ENCODE data around the gene KIF6.

Gene KIF6

GRCh38 chr6:39602601-39603519 lies 122.3 kb downstream of the KIF6 start:
- DNase-seq: no peak

- DNase-seq: no peak
Observed at GRCh38 chr6:39599973-39600372, 125.2 kb downstream of the KIF6 start.

- no peak for DNase-seq
Observed at GRCh38 chr6:39599341-39599740, 125.9 kb downstream of the KIF6 start.

GRCh38 chr6:39594285-39594684 lies 130.9 kb downstream of the KIF6 start:
- no peak for DNase-seq

- DNase-seq: no peak
Observed at GRCh38 chr6:39593646-39594045, 131.6 kb downstream of the KIF6 start.

- no peak for DNase-seq
Observed at GRCh38 chr6:39590871-39591393, 134.3 kb downstream of the KIF6 start.

DNA sequence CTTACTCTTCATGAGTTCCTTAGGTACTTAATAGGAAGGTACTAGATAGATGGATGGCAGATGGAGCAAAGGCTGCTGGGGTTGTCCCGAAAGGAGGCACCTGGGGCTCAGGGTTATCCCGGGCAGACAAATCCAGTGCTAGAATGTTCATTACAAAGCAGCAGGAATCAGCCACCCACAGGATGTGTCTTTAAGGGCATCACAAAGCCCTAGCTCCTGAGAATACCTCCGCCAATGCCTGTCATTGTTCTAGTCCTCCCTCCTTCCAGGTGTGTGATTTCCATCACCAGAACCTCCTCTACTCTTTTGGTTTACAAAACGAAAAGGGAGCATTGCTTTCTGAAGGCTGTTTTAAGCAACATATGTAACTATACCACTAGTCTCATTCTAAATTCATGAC lies 138.1 kb downstream of the KIF6 start:
- no peak for DNase-seq

- DNase-seq: no peak
Observed at GRCh38 chr6:39585641-39586040, 139.6 kb downstream of the KIF6 start.

- no peak for DNase-seq
Observed at GRCh38 chr6:39577446-39578165, 147.6 kb downstream of the KIF6 start.

- no peak for DNase-seq
Observed at GRCh38 chr6:39576556-39577303, 148.5 kb downstream of the KIF6 start.

GRCh38 chr6:39574991-39575390 lies 150.2 kb downstream of the KIF6 start:
- DNase-seq: no peak

DNA sequence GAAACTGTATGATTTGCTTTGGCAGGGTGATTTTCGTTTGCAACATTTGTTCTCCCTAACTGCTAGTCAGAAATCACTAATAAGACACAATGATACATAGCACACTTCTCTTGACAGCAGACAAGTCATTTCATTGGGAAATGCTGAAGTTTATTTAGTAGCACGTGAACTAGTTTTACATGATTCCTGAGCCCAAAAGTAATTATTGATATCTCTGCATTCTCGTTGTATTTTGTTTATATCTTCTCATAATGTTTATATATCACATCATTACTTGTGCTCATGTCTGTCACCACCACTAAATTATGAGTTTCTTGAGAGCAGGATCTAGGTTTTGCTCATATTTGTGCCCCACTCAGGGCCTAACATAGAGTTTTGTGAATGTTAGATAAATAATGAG lies 151.7 kb downstream of the KIF6 start:
- DNase-seq: no peak

DNA sequence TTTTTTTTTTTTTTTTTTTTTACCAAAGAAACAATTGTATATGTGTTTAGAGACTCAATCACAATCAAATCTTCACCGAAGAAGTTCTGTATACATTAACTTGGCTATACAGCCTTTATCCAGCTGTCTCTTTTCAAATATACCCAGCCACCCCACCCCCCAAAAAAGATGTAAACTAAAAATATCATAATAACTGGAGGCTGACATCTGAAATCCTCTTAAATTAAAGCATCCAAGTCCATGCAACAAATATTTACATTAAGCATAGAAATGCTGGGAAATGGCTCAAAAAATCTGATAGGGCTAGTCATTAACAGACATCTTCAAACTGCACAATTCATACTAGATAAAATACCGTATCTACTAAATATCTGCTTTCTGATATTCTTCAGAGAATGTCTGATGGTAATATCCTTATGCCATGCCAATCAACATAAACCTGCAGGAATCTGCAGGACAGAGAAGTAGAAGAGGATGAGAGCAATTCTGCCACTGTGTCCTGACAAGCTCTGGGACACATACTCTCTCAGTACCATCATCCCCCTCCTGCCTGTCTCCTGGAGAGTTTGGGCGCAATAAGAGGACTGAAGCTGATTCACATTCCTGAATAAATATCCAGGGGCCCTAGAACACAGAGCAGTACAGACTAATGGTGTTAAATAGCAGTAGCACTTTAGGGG lies 152.4 kb downstream of the KIF6 start:
- no peak for DNase-seq

- no peak for DNase-seq
Observed at GRCh38 chr6:39568896-39569295, 156.3 kb downstream of the KIF6 start.

DNA sequence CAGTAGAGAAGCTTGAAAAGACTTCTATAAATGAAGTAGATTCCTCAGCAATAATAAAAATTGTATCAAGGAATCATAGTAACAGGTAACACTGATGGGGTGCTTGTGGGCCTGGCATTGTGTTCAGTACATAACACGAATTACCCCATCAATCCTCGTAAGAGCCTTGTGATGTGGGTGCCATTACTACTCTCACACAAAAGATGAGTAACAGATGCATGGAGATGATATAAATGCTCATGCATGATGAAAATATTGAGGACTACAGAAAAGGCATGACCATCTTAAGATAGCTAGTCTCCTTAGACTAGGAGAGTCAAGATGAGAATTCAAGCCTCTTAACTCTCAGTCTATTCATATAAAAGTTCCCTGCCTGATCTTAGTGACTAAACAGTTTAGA lies 158.1 kb downstream of the KIF6 start:
- no peak for DNase-seq

- no peak for DNase-seq
Observed at GRCh38 chr6:39566456-39566855, 158.8 kb downstream of the KIF6 start.

DNA sequence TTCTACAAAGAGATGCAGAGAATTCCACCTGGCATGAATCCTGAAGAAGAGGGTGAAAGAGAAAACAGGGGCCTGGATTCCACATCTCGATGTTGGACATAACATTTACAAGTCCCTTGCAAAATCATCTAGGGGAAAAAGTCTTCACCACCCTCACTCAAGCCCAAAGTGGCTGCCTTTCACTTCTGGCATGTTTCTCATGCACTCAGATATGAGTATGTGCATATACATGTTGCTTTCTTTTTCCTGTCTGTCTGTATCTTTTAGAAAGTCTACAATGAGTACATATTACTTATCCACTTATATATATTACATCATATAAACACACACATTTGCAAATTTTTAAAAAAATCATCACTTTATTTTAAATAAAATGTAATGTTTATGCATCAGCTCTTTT lies 159.3 kb downstream of the KIF6 start:
- no peak for DNase-seq

DNA sequence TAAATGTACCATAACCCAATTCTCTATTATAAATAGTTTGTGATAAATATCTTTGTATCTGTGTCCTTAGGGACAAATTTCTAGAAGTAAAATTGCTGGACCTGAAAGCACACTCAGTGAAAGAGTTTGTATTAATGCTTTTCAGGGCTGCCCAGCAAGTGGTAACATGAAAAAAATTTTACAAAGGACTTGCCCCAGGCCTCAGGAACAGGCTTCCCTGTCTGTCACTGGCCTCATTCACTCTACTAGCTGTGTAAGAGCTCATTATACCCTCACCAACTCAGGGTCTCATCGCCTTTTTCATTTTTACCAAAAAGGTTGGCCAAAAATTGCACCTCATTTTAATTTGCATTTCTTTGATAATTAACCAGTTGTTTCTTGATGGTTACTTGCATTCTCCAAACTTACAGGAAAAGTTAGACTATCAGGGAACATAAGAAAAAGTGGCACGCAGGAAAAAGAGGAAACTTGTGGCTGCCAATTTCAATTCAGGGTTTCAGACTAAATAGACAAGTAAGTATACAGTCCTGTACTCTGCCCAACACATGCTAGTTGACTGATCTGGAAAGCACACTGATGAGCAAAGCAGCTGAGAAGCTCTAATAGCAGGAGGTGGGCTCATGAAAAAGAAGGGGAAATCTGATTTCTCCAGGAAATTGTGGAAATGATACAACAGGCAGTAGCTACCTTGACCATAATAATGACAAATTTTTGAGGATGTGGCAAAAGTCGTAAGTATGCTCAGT lies 161.5 kb downstream of the KIF6 start:
- DNase-seq: no peak

DNA sequence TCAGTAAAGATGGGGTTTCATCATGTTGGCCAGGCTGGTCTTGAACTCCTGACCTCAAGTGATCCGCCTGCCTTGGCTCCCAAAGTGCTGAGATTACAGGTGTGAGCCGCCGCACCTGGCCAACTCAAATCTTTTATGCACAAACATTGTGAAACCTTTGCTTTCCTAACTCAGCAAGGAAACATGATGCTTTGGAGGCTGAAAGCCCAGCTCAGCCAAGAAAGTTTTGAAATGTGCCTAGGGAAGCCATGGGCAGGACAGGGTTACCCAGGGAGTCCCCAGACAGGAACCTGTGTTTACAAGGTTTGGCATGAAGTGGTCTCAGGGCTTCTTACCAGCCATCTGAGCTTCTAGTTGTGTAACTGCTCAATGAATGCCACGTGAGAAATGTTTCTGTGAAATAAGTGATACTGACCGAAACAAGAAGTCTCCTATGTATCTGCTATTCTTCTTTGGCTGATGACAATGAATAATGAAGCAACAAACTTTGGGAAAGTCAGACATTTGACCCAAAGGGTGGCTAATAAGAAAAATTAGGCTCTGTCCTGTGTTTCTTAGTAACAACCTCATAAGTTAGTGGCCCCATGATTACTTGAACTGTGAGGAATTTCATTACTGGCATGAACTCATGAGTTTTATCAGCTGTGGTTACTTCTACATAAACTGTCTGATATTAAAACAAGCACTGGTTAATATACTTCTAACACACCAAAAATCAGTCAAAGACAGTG lies 163.5 kb downstream of the KIF6 start:
- DNase-seq: no peak

- DNase-seq: no peak
Observed at GRCh38 chr6:39560915-39561314, 164.3 kb downstream of the KIF6 start.
